Lower leg skin (tissue), 3 donors: ENCODE measurements around the gene MCFD2.

Source experiments
- POLR2A ChIP-seq, 2 donors: fragments of 450-650 bp; IDR thresholded peaks; one replicate each; pipeline ENCODE4 v1.6.1; 2016 to 2017; ENCODE audit warnings: antibody characterized with exemption in 2 of 2, mild to moderate bottlenecking in 1 of 2, moderate library complexity in 1 of 2
- TF ChIP-seq, protein P1 (sequence below), 3 donors: fragments of 450-650 bp; IDR thresholded peaks; one replicate each; pipeline ENCODE4 v1.5.1; 2016; ENCODE audit warnings: antibody characterized with exemption in 3 of 3, mild to moderate bottlenecking in 3 of 3, moderate library complexity in 2 of 3

DNA sequence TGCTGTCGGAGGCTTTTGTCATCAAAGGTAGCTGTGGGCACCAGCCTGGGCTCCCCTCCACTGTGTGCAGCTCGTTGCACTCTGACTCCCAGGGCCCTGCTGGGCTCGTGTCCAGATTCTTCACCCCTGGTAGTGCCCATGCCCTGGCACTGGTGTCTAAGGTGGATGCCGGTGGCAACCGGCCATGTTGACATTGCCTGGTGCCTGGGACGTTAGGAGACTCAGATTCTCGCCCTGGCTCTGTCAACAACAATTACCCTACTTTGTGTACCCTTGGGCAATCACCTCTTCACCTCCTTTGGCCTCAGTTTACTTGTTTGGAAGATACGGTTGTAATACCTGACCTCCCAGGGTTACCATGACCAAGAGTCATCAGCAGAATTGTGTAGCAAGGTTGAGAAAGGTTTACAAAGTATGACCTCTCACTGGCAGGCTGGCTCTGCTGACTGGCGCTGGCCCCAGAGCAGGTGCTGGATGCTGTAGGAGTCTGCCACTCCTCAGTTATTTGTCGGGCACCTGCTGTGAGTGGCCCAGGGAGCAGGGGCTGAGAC, 41.5 kb upstream of the MCFD2 start:
- TF ChIP-seq, protein P1, sequence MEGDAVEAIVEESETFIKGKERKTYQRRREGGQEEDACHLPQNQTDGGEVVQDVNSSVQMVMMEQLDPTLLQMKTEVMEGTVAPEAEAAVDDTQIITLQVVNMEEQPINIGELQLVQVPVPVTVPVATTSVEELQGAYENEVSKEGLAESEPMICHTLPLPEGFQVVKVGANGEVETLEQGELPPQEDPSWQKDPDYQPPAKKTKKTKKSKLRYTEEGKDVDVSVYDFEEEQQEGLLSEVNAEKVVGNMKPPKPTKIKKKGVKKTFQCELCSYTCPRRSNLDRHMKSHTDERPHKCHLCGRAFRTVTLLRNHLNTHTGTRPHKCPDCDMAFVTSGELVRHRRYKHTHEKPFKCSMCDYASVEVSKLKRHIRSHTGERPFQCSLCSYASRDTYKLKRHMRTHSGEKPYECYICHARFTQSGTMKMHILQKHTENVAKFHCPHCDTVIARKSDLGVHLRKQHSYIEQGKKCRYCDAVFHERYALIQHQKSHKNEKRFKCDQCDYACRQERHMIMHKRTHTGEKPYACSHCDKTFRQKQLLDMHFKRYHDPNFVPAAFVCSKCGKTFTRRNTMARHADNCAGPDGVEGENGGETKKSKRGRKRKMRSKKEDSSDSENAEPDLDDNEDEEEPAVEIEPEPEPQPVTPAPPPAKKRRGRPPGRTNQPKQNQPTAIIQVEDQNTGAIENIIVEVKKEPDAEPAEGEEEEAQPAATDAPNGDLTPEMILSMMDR (IDR thresholded peaks at IDR 0.05), result no peak
- TF ChIP-seq POLR2A (IDR thresholded peaks at IDR 0.05), result no peak
